Esophagus squamous epithelium (tissue), 5 donors: Measurements from ENCODE around the gene COL23A1. TPM values are rescaled to one million over a fixed set of nuclear protein-coding genes. Genes with fewer than 3 reads are reported as not detected.

ENCODE experiments used
- DNase-seq: peaks from one replicate; lab custom pipeline; 2025; lab: John Stamatoyannopoulos, UW
- H3K27ac ChIP-seq, 4 donors: fragments of 200-600 bp; sonication (generic); one replicate each; pipeline ENCODE4 v1.5.1; 2016 to 2019; ENCODE audit warnings: mild to moderate bottlenecking in 1 of 4
- H3K27me3 ChIP-seq, 4 donors: fragments of 200-600 bp; sonication (generic); 1 replicate in 3 of 4; 2 replicates in 1 of 4; pipeline versions ENCODE4 v1.5.1 to v1.6.0; 2017 to 2021; ENCODE audit warnings: antibody characterized with exemption in 1 of 4
- H3K36me3 ChIP-seq, 3 donors: fragments of 200-600 bp; sonication (generic); one replicate each; pipeline ENCODE4 v1.5.1; 2016 to 2019
- H3K4me1 ChIP-seq, 3 donors: fragments of 200-600 bp; sonication (generic); one replicate each; pipeline ENCODE4 v1.5.1; 2017 to 2019
- H3K4me3 ChIP-seq, 4 donors: fragments of 200-600 bp; sonication (generic); 1 replicate in 3 of 4; 2 replicates in 1 of 4; pipeline ENCODE4 v1.5.1; 2016 to 2019; ENCODE audit warnings: mild to moderate bottlenecking in 2 of 4, moderate library complexity in 1 of 4
- H3K9me3 ChIP-seq, 3 donors: fragments of 200-600 bp; sonication (generic); one replicate each; pipeline ENCODE4 v1.5.1; 2016 to 2019
- POLR2A ChIP-seq, 4 donors: fragments of 450-650 bp; IDR thresholded peaks; one replicate each; pipeline ENCODE4 v1.6.1; 2017; ENCODE audit warnings: antibody characterized with exemption in 4 of 4, mild to moderate bottlenecking in 4 of 4, moderate library complexity in 3 of 4
- WGBS, 2 donors: methylation state at CpG; one replicate each; pipeline ENCODE4 v1.1.5; 2018; 5-methylcytosine and 5-hydroxymethylcytosine counted together
- intact Hi-C: fragments of 100-400 bp; cut with DNase I; formaldehyde crosslinking; loops from one replicate; pipeline ENCODE4 v1.15.0; 2022
- total RNA-seq, 4 donors: library from RNA; depleted of rRNA; stranded (reverse); fragments of >200 nt; gene quantifications; one replicate each; pipeline ENCODE4 v1.1.0, GENCODE V29; 2016
- TF ChIP-seq, protein P1 (sequence below), 6 experiments: fragments of 450-650 bp in 4 of 6; fragments of 200-600 bp in 2 of 6; sonication (generic) in 2 of 6; IDR thresholded peaks; one replicate each; pipeline ENCODE4 v1.5.1; 2016 to 2019; ENCODE audit warnings: antibody characterized with exemption in 6 of 6, mild to moderate bottlenecking in 4 of 6, moderate library complexity in 4 of 6
- donor health status: DM: yes; HTN: yes; CAD: no.

Gene COL23A1
- total RNA-seq, 4 donors from 2014 or later = 0.41 to 1.5 (median 0.44) TPM; not detected in 1

DNA sequence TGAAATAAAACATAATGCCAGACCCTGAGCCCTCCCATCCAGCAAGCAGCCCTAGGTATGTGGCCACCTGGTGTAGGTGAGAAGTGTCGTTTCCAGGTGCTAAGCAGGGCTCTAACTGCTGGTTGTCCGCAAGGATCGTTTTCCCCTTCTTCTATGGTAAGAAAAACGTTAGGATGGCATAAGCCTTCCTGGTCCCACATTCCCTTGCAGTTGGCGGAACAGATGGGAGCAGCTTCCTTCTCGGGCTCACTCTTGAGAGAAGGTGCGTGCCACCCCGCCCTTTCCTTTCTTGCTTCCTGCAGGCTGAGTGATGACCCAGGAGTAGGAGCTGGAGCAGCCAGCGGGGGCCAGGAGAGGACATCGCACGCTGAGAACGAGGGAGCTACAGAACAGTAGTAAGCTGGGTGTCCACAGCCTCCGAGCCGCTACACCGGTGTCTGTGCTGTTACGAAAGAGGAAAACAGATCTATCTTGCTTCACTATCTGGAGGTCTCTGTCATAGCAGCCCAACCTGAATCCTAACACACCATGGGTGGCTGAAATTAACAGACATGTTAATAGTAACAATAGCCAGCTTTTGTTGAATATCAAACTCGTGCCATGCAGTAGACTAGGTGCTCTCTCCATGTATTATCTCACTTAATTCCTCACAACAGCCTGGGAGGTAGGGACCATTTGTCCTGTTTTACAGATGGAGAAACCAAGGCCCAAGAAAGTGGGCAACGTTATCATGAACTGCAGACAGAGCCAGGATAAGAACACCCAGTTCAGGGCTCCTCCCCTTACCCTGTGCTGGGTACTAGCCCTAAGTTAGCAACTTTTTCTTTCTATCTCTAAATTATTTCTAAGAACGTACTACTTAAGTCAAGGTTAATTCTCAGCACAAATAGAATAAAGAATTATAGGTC is 139.8 kb downstream of the COL23A1 start:
- no peak for DNase-seq
- intact Hi-C loops = no loop called here
- Histone ChIP-seq H3K4me3 (no peak overlapping the region), H3K27ac (no peak overlapping the region), H3K36me3 (no peaks in the 10 kb centered on the region), H3K4me1 (peaks cover 0 to 5% (median 0%) of the 10 kb centered on the region in 3 donors), H3K27me3 (peaks cover 0 to 17% (median 0%) of the 10 kb centered on the region in 4 donors), H3K9me3 (no peaks in the 10 kb centered on the region)
- TF ChIP-seq, protein P1, sequence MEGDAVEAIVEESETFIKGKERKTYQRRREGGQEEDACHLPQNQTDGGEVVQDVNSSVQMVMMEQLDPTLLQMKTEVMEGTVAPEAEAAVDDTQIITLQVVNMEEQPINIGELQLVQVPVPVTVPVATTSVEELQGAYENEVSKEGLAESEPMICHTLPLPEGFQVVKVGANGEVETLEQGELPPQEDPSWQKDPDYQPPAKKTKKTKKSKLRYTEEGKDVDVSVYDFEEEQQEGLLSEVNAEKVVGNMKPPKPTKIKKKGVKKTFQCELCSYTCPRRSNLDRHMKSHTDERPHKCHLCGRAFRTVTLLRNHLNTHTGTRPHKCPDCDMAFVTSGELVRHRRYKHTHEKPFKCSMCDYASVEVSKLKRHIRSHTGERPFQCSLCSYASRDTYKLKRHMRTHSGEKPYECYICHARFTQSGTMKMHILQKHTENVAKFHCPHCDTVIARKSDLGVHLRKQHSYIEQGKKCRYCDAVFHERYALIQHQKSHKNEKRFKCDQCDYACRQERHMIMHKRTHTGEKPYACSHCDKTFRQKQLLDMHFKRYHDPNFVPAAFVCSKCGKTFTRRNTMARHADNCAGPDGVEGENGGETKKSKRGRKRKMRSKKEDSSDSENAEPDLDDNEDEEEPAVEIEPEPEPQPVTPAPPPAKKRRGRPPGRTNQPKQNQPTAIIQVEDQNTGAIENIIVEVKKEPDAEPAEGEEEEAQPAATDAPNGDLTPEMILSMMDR (IDR thresholded peaks at IDR 0.05) = no peak
- no peak for TF ChIP-seq POLR2A (IDR thresholded peaks at IDR 0.05)
- whole genome bisulfite sequencing, 2 donors = 70 to 73% methylated on average over 9 to 17 of the region's 19 CpGs

DNA sequence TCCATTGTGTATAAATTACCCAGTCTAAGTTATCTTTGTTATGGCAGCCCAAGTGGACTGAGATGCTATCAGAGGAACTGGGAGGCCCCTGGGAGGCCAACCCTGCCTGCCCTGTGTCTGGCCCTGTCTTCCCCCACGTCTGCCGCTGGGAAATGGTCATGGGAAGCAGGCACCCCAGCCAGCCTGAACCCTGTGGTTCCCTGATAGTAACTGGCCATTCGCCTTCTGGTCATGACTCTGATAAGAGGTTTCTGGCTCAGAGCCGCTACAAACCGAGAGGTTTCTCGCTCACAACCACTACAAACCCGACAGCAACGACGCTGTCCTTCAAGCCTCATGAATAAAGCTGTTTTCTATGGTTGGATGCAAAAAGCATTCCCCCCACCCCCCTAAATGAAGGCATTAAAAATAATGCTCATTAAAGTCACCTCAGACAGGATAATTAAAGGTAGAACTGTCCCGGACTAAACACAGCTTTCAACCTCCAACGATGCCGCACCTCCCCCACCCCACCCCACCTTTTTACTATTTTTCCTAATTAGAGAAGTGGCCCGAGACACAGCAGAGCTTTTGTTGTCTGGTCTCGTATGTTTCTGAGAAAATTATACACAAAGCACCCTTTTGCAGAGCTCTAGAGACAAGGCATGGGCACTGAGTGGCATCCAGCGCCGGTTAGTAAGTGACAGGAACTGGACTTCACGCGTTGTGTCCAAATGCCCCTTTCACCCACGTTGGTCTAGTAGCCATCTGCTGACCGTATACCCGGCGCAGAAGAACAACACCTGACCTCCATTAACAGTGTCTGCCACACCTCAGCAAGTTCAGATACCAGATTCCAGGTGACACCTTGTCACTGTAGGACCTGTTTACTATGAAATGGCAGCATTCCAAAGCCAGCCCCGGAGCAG is 140.8 kb downstream of the COL23A1 start:
- no peaks in the 10 kb centered on the region for H3K4me1 ChIP-seq
- peaks cover 0 to 19% (median 0%) of the 10 kb centered on the region in 4 donors for H3K27me3 ChIP-seq
- no peaks in the 10 kb centered on the region for H3K36me3 ChIP-seq
- no peak overlapping the region for H3K4me3 ChIP-seq
- DNase-seq = no peak
- WGBS, 2 donors = 77 to 84% methylated on average over 17 to 21 of the region's 23 CpGs
- TF ChIP-seq, protein P1 (IDR thresholded peaks at IDR 0.05) = no peak
- TF ChIP-seq POLR2A (IDR thresholded peaks at IDR 0.05) = no peak
- no peaks in the 10 kb centered on the region for H3K9me3 ChIP-seq
- intact Hi-C loops = no loop called here
- H3K27ac ChIP-seq = no peak overlapping the region

DNA sequence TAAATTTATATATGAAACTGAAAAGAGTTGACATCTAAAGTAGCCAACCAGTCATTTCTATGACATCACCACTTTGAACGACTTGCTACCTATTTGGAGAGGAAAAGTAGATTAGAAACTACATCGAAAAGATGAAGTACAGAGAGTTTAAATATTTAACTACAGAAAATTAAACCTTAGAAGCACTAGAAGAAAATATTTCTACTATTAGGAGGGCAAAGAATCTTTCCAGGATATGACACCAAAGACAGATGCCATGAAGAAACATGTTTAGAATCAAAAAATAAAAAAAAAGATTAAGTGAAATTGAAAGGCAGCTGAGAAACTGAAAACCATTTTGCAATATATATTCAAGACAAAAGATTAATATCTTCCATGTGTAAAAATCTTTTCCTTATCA is 144.7 kb downstream of the COL23A1 start:
- Histone ChIP-seq H3K36me3 (no peaks in the 10 kb centered on the region), H3K27me3 (peaks cover 0 to 20% (median 0%) of the 10 kb centered on the region in 4 donors), H3K9me3 (no peaks in the 10 kb centered on the region), H3K4me3 (no peak overlapping the region), H3K27ac (no peak overlapping the region), H3K4me1 (no peaks in the 10 kb centered on the region)
- DNase-seq = no peak
- TF ChIP-seq, protein P1 (IDR thresholded peaks at IDR 0.05) = no peak
- TF ChIP-seq POLR2A (IDR thresholded peaks at IDR 0.05) = no peak
- intact Hi-C loops = no loop called here
- 81 to 84% methylated on average over 2 of the region's 2 CpGs for WGBS, 2 donors

DNA sequence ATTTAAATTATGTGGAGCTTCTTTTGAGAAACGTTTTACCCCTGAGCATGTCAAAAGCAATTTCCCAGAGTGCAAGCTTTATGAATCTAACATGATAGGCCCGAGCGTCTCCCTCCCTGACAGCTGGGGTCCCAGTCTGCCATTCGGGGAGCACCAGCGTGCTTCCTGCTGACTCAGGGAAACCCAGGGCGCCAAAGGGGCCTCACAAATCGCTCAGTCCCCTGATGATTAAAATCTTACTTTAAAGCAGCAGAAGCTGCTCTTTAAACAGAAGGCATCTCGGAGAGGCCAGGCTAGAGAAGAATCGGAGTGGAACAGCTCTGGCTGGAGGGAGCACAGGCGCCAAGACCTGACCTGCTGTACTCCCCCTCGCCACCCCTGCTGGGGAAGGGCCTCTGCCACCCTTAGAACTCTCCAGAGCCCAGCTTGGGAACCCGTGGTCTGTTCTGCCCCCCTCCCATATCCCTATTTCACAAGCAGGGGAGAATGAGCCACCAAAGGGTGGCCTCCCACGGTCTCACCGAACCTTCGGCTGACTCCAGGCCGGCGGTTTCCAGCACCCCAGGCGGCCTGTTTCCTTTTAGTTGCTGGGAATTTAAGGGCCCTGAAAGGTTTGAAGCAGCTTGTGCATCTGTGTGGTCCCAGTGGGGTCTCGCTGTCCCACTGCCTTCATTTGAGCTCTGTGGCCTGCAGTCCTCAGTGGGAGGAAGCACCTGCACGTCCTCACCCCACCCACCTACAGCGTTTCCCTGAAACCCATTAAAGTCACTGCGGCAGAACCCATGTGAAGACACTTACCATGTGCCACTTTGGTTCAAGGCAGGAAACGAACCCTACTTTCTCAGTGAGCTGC is 147.6 kb downstream of the COL23A1 start:
- peaks cover 0 to 13% (median 0%) of the 10 kb centered on the region in 4 donors for H3K27me3 ChIP-seq
- H3K36me3 ChIP-seq = no peaks in the 10 kb centered on the region
- no peak overlapping the region for H3K27ac ChIP-seq
- no peaks in the 10 kb centered on the region for H3K9me3 ChIP-seq
- intact Hi-C loops = no loop called here
- DNase-seq = no peak
- TF ChIP-seq, protein P1 (IDR thresholded peaks at IDR 0.05) = no peak
- TF ChIP-seq POLR2A (IDR thresholded peaks at IDR 0.05) = no peak
- WGBS, 2 donors = 72 to 77% methylated on average over 8 to 19 of the region's 23 CpGs
- H3K4me1 ChIP-seq = no peaks in the 10 kb centered on the region
- no peak overlapping the region for H3K4me3 ChIP-seq
